ENCODE data around the gene ENDOG.

GRCh38 chr9:128840524-128840923, 22.2 kb downstream of the ENDOG start:
- TF ChIP-seq POLR2A (IDR thresholded peaks at IDR 0.05; ENCODE audit: low read depth, low read length) (no peak), POLR2AphosphoS5 (IDR thresholded peaks at IDR 0.05; ENCODE audit: low read depth, low read length) (no peak)

All from GM12892 (cell line).